ENCODE measurements around the gene EPHB6.

- TF ChIP-seq ELF1 (IDR thresholded peaks at IDR 0.05) (no peak), CTCF (IDR thresholded peaks at IDR 0.05) (no peak), REST (IDR thresholded peaks at IDR 0.05; ENCODE audit: low read depth, low read length) (no peak), POLR2AphosphoS5 (IDR thresholded peaks at IDR 0.05; ENCODE audit: low read depth, low read length) (no peak), SIN3A (IDR thresholded peaks at IDR 0.05; ENCODE audit: borderline replicate concordance, low read depth, low read length) (no peak), NFIC (IDR thresholded peaks at IDR 0.05; ENCODE audit: borderline replicate concordance) (no peak)
These were observed 36.7 kb downstream of the EPHB6 start for GRCh38 chr7:142891490-142892082.
